GM18951 (cell line): ENCODE measurements around the gene ALK.
"Not testable (repeated sequence)": the region's sequence is repeated elsewhere in the genome, so short reads cannot be mapped to it uniquely, and the experiment has no call there.

Source experiments
- POLR2A ChIP-seq: IDR thresholded peaks from 4 replicates; pipeline ENCODE4 v1.6.1; 2011; ENCODE audit warnings: mild to moderate bottlenecking; ENCODE audit not compliant: insufficient read length, insufficient read depth; ENCODE audit errors: extremely low read depth
- in situ Hi-C: fragments of 300-500 bp; cut with MboI; formaldehyde crosslinking; loops from one replicate; pipeline ENCODE4 v1.12.0; 2022; ENCODE audit warnings: low sequenced_read_pairs, mixed read lengths, inconsistent platforms; ENCODE audit not compliant: unreplicated experiment

The ALK gene

DNA sequence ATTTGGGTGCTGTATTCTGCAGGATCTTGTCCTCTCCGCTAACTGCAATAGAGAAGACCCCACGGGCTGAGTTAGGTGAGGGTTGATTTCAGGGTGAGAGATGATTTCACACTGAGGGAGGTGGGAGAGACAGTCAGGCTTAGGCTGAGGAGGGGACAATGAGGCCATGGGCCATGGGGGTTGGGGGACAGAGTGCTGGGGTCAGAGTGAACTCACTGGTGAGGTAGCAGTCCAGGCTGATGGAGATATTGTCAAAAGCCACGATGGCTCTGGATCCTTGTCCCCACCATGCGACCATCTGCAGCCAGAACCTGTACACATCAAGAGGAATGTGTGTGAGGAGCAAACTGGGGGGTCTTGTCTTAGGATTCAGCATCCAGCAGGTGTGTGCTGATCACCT is 646.2 kb downstream of the ALK start:
- in situ Hi-C loops = no loop called here
- no peak for TF ChIP-seq POLR2A

DNA sequence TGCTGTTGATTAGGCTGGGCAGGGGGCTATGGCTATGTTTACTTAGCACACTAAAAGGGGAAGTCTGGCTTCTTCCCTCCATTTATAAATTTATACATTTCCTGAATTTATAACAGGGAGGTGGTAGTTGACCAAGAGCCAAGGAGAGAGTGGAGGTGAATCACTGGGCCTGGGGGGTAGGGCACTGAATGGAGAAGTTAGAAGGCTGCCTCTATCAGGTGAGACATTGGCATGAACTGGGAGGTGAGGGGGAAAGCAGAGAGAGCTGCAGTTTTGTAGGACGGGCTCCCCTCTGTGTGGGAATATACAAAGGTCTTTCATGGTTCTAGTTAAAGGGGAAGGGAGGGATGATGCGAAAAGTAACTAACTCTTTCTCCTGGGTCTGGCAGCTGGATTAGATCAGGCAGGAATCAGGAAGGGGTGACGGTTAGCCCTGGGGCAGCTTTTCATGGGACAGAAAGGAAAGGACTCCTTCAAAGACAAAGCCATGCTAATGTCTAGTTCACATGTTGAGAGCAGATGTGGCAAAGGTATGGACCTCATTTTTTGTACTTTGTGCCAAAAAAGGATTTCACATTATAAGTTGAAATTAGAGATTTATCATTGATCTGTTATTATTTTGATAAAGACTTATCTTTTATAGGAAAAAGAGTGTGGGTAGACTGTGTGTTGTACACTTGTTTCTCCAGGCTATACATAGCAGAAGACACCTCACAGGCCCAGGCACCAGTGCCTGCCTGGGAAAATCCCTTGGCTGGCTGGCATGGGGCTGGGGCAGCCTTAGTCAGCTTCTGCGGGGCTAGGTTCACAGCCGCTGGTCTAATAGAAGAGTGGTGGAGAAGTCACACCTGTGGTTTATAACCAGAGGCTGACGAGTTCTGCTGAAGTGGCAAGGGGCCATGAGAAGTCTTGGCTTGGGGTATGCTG is 647.4 kb downstream of the ALK start:
- in situ Hi-C loops = no loop called here
- no peak for TF ChIP-seq POLR2A

DNA sequence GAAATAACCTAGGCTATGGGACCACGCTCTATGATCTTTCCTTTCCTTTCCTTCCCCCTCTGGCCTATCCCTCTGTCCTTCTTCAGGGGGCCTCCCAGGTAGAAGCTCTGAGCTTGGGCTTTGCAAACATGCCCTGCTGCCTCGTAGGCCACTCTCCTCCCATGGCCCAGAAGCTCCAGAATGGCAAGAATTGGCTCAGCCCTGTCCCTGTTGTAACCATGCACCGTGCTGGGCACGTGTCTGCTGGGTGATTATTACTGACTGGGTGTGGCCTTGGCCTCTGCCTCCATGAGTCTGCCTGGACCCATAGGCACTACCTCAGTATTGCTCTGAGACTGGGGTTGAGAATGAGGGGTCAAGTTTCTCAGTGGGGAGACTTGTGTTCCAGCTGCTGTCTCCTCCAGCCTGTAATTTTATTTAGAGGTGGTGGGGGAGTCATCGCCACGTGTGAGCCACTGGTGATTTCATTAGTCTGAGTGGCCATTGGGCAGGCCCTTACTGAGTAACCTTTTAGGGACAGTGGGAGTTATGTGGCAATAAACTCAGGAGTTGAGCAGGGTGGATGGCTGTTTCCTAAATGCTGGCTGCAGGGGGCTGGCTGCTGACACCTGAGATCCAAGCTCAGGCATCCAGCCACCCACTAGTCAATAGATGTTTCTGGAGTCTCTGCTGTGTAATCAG is 648.2 kb downstream of the ALK start:
- in situ Hi-C loops = no loop called here
- TF ChIP-seq POLR2A = no peak

DNA sequence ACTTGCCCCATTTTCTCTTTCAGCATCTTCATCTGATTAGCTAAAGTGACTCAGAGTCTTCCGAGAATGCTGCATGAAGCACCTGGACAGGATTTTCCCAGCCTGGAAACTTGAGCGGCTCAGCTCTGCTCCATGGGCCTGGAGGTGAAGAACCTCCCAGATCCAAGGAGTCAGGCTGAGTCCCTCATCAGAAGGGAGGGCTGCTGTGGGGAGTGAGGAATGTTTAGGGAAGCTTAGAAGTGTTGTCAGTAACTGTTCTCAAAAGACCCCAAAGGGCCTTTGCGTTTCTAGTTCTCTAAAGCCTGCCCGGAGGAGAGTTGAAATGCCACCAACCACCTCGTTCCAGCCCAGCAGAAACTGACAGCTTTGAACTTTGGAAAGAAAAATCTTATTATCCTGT is 649.1 kb downstream of the ALK start:
- in situ Hi-C loops = no loop called here
- TF ChIP-seq POLR2A = no peak

DNA sequence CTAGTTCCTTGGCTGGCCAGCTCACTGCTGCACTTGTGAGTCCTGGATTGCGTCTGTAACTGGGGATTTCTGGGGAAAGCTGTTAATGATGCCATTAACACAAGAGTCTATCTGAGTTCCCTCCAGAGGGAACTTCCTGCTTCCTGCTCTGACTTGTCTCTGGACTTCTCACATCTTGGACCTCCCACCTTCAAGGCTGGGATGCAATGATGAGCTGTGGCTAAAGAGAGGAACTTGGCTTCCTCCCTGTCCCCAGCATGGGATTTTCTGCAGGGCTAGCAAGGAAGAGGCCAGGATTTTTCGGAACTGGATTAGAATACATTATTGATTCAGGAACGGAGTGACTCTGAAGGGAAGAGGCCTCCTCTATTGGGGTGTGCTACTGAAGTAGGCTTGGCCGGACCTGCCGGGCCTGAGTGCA is 650.7 kb downstream of the ALK start:
- in situ Hi-C loops = no loop called here
- TF ChIP-seq POLR2A = no peak

DNA sequence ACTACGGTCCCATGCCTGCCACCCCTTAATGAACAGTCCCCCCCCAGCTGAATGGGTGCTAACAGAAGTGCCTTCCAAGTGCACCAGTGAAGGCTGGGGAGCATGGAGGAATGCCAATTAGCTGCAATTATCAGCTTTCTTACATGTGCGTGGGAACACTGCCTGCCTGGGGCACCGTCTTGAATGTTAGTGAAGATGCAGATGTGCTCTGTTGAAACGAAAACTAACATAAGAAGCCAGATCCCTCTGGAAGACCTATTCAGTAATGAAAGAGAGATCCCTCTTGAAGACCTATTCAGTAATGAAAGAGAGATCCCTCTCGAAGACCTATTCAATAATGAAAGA is 651.6 kb downstream of the ALK start:
- no peak for TF ChIP-seq POLR2A
- in situ Hi-C loops = no loop called here

DNA sequence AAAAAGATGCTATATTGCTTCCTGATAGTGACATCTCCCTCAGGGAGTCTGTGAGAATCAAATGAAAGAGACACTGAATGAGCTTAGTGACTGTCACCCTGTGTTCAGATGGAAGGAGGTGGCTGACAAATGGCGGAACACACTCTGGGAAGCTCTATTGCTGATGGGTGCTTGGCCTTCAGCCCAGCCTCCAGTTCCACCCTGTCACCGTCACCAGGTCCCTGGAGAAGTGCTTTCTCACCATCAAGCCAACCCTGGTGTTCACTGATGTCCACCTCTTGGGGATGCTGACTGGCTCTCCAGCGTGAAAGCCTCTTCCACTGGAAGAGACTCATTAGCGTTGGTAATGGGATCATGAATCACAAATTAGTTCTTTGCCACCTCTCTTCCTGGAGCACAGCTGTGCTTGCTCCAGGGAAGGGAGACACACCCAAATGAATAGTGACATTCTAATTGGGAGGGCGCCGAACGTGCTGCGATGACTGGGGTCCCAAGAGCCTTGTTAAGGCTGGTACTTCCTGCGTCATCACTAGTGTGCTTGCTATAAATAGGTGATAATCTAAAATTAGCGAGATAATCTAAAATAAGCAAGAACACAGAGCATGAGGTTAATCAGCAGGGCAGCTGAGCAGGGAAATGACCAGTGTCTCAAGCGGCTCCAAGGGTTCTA is 652.2 kb downstream of the ALK start:
- no peak for TF ChIP-seq POLR2A
- in situ Hi-C loops = no loop called here

DNA sequence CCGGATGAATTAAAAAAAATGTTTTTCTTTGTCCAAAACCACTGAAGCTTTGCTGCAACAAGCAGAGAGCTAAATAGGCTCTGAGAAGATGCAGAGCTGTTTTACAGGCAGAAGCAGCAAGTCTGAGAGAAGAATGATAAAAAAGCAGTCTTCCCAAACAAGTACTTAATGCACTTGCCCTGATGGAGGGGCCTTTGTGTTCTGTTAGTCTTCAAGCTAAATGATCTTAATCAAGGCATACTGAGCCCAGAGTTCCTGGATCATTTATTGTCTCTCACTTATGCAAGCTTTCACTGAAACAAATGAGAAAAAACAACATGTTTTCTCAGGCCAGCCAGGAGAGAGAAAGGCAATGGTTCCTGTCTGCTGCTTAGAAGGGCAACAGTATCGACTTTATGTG is 653.7 kb downstream of the ALK start:
- in situ Hi-C loops = no loop called here
- TF ChIP-seq POLR2A = no peak

DNA sequence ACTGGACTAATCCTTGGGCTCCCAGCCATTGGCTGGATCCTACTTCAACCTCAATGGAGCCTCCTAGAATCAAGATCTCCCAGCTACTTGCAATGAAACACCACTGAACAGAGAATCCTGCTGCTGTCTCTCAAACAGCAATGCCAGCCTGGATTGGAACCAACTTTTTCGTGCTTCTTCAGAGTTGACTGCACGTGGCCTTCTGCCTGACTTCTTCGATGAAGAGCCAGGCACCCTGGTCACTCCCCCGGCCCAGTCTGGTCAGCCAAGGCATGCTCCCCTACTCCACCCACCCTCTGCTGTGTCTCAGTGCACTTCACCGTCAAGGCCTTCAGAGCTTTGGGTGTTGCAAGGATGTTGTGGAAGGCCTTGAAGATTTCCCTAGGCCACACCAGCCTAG is 657.5 kb downstream of the ALK start:
- TF ChIP-seq POLR2A = no peak
- in situ Hi-C loops = no loop called here

DNA sequence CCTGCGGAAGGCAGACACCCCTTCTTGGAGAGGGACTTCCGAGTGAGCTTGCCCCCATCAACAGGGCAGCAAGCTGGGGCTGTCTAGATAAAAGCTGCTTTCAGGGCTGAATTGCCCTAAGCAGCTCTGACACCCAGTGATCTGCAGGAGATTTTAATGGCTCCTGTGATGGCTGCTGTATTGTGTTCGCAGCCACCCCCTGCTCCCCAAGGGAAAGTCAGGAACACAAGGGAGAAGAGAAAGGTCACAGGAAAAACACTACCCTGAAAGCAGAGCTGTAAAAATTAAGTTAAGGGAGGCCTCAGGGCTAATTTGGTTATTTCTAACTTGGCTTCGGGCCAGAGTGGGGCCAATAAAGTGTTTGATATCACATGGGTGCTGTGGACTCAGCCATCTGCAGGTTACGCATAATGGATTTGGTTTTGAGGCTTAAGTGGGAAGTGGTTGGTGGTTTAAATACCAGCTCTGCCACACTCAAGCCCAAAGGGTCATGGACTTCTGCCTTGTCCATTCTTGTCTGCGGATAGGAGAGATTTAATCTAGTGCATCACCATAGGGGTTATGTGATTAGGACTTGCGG is 658.6 kb downstream of the ALK start:
- TF ChIP-seq POLR2A = no peak
- in situ Hi-C loops = no loop called here

DNA sequence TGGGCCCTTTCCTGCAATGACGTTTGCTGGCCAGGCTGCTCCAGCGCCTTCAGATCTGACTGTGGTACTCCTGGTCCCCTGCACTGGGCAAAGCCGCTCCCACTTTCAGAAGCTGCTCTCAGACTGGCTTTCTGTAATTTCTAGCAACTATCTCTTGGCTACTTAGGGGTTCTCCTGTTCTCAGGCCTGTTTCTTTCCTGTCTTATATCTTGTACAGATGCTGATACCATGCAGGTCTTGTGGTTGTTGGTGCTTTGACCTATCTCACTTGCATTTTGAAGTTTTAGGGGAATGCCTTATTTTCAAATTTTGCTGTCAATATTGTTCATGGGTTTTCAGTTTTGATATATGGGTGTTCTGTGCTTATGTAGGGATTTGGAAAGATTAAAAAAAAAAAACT is 660.4 kb downstream of the ALK start:
- no peak for TF ChIP-seq POLR2A
- in situ Hi-C loops = no loop called here

DNA sequence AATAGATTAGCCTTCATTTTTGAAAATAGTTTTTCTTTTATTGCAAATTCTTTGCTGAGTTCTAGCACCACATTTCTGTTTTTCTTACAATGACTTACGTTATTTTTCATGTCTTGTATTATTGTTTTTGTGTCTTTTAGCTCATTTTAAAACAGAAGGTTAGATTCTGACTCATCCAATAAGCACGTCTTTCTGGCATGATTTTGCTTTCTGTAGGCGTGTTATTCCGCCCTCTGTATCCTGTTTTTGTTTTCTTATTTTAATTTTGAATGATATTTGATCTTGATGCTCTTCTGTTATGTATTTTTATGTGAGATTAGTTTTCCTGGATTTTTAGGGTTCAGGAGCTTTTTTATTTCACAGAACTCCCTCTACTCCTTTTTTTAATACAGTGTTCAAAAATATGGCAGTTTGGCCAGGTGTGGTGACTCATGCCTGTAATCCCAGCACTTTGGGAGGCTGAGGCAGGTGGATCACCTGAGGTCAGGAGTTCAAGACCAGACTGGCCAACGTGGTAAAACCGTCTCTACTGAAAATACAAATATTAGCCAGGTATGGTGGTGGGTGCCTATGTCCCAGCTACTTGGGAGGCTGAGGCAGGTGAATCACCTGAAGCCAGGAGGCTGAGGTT is 661.1 kb downstream of the ALK start:
- TF ChIP-seq POLR2A = no peak
- in situ Hi-C loops = no loop called here

DNA sequence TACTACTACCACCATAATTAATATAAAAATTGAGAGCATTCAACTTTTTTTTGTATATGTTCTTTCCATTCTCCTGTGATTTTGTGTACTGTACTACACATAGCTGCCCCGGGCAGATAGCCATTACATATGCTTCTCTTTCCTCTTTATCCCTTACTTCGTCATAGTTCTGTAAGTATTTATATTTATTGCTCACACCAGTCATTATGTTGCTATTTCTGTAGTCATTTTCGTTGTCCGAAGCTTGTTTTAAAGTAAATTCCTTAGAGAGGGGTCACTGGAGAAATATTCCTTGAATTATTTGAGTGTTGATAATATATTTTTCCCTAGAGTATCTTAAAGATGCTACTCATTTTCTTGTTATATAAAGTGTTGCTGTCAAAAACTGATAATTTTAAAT is 662.2 kb downstream of the ALK start:
- TF ChIP-seq POLR2A = no peak
- in situ Hi-C loops = no loop called here

DNA sequence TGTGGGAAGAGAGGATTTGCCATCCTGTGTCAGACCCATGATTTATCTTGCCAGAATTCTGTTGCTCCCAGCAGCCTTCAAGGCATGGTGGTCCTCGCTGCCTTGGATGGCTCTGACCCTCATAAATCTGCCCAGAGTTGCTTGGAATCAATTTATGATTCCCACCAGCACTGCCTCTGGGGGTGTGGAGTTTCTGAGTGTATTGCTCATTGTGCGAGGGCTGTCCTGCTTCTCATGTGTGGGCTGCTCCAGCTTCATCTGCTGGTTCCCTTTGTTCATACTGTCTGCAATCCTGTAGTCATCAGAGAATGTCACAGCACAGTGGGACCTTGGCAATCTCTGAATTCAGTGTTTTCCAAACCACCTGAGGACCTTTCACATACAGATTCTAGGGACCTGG is 666.4 kb downstream of the ALK start:
- TF ChIP-seq POLR2A = no peak
- in situ Hi-C loops = no loop called here

DNA sequence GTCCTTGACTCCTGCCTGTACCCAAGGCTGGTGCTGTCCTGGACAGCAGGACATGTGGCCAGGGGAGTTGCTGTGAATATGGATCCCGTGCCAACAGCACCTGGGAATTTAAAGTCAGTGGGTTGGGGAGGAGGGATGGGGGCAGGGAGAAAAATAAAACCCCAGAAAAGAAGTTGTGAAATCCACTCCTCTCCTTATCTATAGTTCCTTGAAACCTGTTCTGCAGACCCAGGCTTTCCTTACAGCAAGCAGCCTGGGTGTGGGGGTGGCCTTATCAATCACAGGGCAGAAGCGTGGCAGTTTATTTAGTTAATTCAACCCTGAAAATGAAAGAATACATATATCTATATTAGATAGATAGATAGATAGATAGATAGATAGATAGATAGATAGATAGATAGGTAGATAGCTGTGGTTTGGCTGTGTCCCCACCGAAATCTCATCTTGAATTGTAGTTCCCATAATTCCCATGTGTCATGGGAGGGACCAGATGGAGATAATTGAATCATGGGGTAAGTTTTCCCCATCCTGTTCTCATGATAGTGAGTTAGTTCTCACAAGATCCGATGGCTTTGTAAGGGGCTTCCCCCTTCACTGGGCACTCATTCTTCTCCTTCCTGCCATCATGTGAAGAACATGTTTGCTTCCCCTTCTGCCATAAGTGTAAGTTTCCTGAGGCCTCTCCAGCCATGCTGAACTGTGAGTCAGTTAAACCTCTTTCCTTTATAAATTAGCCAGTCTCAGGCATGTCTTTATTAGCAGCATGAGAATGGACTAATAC is 667.7 kb downstream of the ALK start:
- in situ Hi-C loops = not testable (repeated sequence)
